Mesenchymal stem cell (in vitro differentiated cells and primary cell): ENCODE data around the gene LGI1.

ENCODE experiments used
- DNase-seq: peaks from one replicate; pipeline ENCODE4 v3.0.0-alpha.2; 2013
- H2AFZ ChIP-seq: one replicate; pipeline ENCODE4 v1.6.1; 2013; ENCODE audit warnings: low read depth, mild to moderate bottlenecking, control low read depth, inconsistent platforms, low read length, moderate library complexity
- H2AK5ac ChIP-seq: 2 replicates; pipeline ENCODE4 v1.6.1; 2013; ENCODE audit warnings: low read length, moderate library complexity, mild to moderate bottlenecking, inconsistent platforms; ENCODE audit not compliant: severe bottlenecking
- H2BK120ac ChIP-seq: one replicate; pipeline ENCODE4 v1.6.1; 2013; ENCODE audit warnings: low read depth, mild to moderate bottlenecking, inconsistent platforms, low read length, moderate library complexity
- H2BK12ac ChIP-seq, 2 experiments: one replicate each; pipeline ENCODE4 v1.6.1; 2013; ENCODE audit warnings: inconsistent platforms in 2 of 2, low read length in 2 of 2, mild to moderate bottlenecking in 2 of 2, moderate library complexity in 2 of 2, control low read depth in 1 of 2
- H2BK15ac ChIP-seq: one replicate; pipeline ENCODE4 v1.6.1; 2013; ENCODE audit warnings: mild to moderate bottlenecking, low read depth, inconsistent platforms; ENCODE audit not compliant: poor library complexity, severe bottlenecking
- H2BK5ac ChIP-seq: 2 replicates; pipeline ENCODE4 v1.6.1; 2013; ENCODE audit warnings: low read depth, mild to moderate bottlenecking, low read length, control low read depth, inconsistent platforms; ENCODE audit not compliant: poor library complexity, severe bottlenecking
- H3K14ac ChIP-seq, 2 experiments: one replicate each; pipeline ENCODE4 v1.6.1; 2013; ENCODE audit warnings: inconsistent platforms in 2 of 2, low read length in 2 of 2, control low read depth in 1 of 2, mild to moderate bottlenecking in 1 of 2, moderate library complexity in 1 of 2
- H3K18ac ChIP-seq, 2 experiments: one replicate each; pipeline ENCODE4 v1.6.1; 2013; ENCODE audit warnings: inconsistent platforms in 2 of 2, low read length in 2 of 2, control low read depth in 1 of 2, low read depth in 1 of 2, mild to moderate bottlenecking in 1 of 2
- H3K23ac ChIP-seq, 2 experiments: one replicate each; pipeline ENCODE4 v1.6.1; 2013; ENCODE audit warnings: inconsistent platforms in 2 of 2, low read length in 2 of 2, mild to moderate bottlenecking in 2 of 2, moderate library complexity in 2 of 2, control low read depth in 1 of 2
- H3K27ac ChIP-seq: 2 replicates; pipeline ENCODE4 v1.5.1; 2013; ENCODE audit warnings: mild to moderate bottlenecking, moderate library complexity, low read length, control low read depth, inconsistent platforms; ENCODE audit not compliant: poor library complexity, severe bottlenecking
- H3K27me3 ChIP-seq, 2 experiments: 2 replicates each; pipeline versions ENCODE4 v1.6.1 to v1.7.0; 2013; ENCODE audit warnings: low read length in 2 of 2, mild to moderate bottlenecking in 2 of 2, moderate library complexity in 2 of 2, control low read depth in 1 of 2, inconsistent platforms in 1 of 2; ENCODE audit not compliant: control insufficient read depth in 1 of 2, insufficient read depth in 1 of 2
- H3K36me3 ChIP-seq, 2 experiments: 2 replicates each; pipeline versions ENCODE4 v1.6.1 to v1.7.0; 2013; ENCODE audit warnings: low read length in 2 of 2, control low read depth in 1 of 2, inconsistent platforms in 1 of 2, low read depth in 1 of 2, mild to moderate bottlenecking in 1 of 2; ENCODE audit not compliant: insufficient read depth in 2 of 2, control insufficient read depth in 1 of 2
- H3K4ac ChIP-seq, 2 experiments: one replicate each; pipeline ENCODE4 v1.6.1; 2013; ENCODE audit warnings: inconsistent platforms in 2 of 2, low read length in 2 of 2, mild to moderate bottlenecking in 2 of 2, moderate library complexity in 2 of 2, control low read depth in 1 of 2, low read depth in 1 of 2
- H3K4me1 ChIP-seq: 2 replicates; pipeline ENCODE4 v1.6.1; 2013; ENCODE audit warnings: low read depth, low read length, control low read depth; ENCODE audit not compliant: control insufficient read depth, insufficient read depth
- H3K4me2 ChIP-seq: 2 replicates; pipeline ENCODE4 v1.6.1; 2013; ENCODE audit warnings: low read length, mild to moderate bottlenecking, inconsistent platforms; ENCODE audit not compliant: poor library complexity, severe bottlenecking
- H3K4me3 ChIP-seq, 2 experiments: 2 replicates each; pipeline versions ENCODE4 v1.5.1 to v1.7.0; 2013; ENCODE audit warnings: low read length in 2 of 2, mild to moderate bottlenecking in 2 of 2, control low read depth in 1 of 2, low read depth in 1 of 2; ENCODE audit not compliant: insufficient read depth in 1 of 2
- H3K79me1 ChIP-seq: replicated peaks from 2 replicates; pipeline ENCODE4 v1.6.1; 2013; ENCODE audit warnings: mild to moderate bottlenecking, control low read depth, low read length, inconsistent platforms; ENCODE audit not compliant: poor library complexity, severe bottlenecking
- H3K9ac ChIP-seq: 2 replicates; pipeline ENCODE4 v1.7.0; 2013; ENCODE audit warnings: mild to moderate bottlenecking, low read length, moderate library complexity
- H3K9me3 ChIP-seq: 2 replicates; pipeline ENCODE4 v1.7.0; 2013; ENCODE audit warnings: mild to moderate bottlenecking, low read length; ENCODE audit not compliant: control insufficient read depth
- H4K8ac ChIP-seq: one replicate; pipeline ENCODE4 v1.6.1; 2013; ENCODE audit warnings: inconsistent platforms, mild to moderate bottlenecking, low read length, moderate library complexity
- H4K91ac ChIP-seq: one replicate; pipeline ENCODE4 v1.6.1; 2013; ENCODE audit warnings: mild to moderate bottlenecking, low read length, inconsistent platforms
- WGBS: methylation state at CpG from one replicate; pipeline ENCODE4 v1.1.7; 2013; ENCODE audit warnings: mixed read lengths; 5-methylcytosine and 5-hydroxymethylcytosine counted together

Gene LGI1

DNA sequence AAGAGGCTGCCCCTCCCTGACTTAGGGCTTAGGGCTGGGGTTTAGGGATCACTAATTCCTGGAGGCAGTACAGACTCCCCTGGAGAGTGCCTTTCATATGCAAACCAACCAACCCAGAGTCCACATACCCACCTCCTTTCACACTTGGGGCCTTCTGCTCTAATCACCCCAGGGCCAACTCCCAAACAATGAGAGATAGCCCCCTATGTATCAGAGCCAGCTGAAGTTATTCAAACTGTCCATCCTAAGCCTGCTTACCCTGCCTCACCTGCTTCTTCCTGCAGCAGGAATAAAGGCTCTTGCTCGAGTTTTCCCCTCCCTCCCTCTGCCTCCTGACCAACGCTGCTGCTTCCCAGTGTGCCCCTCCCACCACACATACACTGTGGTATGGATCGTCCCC, 84.2 kb downstream of the LGI1 start:
- peak overlapping the region in 1 of 2 experiments; percentile 10 for H2BK12ac ChIP-seq
- H3K36me3 ChIP-seq, result no peaks in the 10 kb centered on the region
- 44% methylated on average over 3 of the region's 3 CpGs for WGBS

DNA sequence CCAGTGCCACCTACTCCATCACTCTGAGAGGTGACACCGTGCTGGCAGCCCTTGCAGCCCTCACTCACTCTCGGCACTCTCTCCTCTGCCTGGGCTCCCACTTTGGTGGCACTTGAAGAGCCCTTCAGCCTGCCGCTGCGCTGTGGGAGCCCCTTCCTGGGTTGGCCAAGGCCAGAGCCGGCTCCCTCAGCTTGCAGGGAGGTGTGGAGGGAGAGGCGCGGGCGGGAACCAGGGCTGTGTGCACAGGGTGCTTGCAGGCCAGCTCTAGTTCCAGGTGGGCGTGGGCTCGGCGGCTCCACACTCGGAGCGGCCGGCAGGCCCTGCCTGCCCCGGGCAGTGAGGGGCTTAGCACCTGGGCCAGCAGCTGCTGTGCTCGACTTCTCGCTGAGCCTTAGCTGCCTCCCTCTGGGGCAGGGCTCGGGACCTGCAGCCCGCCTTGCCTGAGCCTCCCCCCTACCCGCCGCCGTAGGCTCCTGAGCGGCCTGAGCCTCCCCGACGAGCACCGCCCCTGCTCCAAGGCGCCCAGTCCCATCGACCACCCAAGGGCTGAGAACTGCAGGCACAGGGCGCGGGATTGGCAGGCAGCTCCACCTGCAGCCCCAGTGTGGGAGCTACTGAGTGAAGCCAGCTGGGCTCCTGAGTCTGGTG, 87.4 kb downstream of the LGI1 start:
- Histone ChIP-seq H3K27me3 (peaks cover 0 to 22% of the 10 kb centered on the region in 2 experiments), H3K36me3 (no peaks in the 10 kb centered on the region), H2BK12ac (no peak overlapping the region), H3K14ac (no peak overlapping the region), H2AK5ac (no peak overlapping the region), H3K4ac (no peak overlapping the region), H3K9ac (no peak overlapping the region), H3K79me1 (no peaks in the 10 kb centered on the region), H3K27ac (no peak overlapping the region), H2BK15ac (no peak overlapping the region), H3K4me2 (no peak overlapping the region), H3K9me3 (no peaks in the 10 kb centered on the region), H3K23ac (no peak overlapping the region), H2BK120ac (no peak overlapping the region), H3K4me3 (no peak overlapping the region), H3K18ac (no peak overlapping the region), H4K8ac (no peak overlapping the region), H2AFZ (no peak overlapping the region), H4K91ac (no peak overlapping the region), H3K4me1 (no peaks in the 10 kb centered on the region), H2BK5ac (no peak overlapping the region)
- no peak for DNase-seq
- 97% methylated on average over 28 of the region's 30 CpGs for WGBS

More for the DNA sequence above, 84.2 kb downstream of the LGI1 start:
- Histone ChIP-seq H3K4me1 (no peaks in the 10 kb centered on the region), H2BK5ac (no peak overlapping the region), H3K79me1 (no peaks in the 10 kb centered on the region), H3K4me2 (no peak overlapping the region), H4K91ac (no peak overlapping the region), H2BK15ac (no peak overlapping the region), H3K9me3 (no peaks in the 10 kb centered on the region), H3K23ac (no peak overlapping the region), H4K8ac (no peak overlapping the region), H3K27ac (no peak overlapping the region), H2AFZ (no peak overlapping the region), H3K27me3 (peaks cover 0 to 10% of the 10 kb centered on the region in 2 experiments), H2BK120ac (no peak overlapping the region), H2AK5ac (no peak overlapping the region), H3K4ac (no peak overlapping the region), H3K18ac (peak overlapping the region in 1 of 2 experiments; percentile 11), H3K14ac (no peak overlapping the region), H3K4me3 (no peak overlapping the region), H3K9ac (no peak overlapping the region)
- DNase-seq, result no peak
